HuH-7.5 (cell line): Measurements from ENCODE around the gene NDUFC1.

Experiments used
- DNase-seq: peaks from one replicate; pipeline ENCODE4 v3.0.0; 2011; ENCODE audit warnings: low spot score

The NDUFC1 gene

GRCh38 chr4:139247241-139247640 is 55.0 kb downstream of the NDUFC1 start:
- DNase-seq = no peak

DNA sequence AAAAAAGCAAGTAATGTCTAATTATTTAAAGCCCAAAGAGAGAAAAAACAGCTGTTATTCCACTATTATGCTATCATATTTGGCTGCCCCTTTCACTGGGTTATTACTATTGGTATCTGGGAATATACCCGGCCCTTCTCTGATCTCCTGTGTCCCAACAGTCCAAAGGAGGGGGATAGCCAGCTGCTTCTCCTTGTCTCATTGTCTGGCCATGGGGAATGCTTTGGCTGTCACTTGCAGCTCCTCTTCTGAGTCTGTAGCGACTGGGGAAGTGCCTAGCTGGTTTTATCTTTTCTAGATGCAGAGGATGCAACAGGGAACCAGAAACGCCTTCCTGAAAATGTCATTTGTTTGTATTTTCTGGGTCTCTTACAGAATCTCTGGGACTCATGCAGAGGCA is 56.1 kb downstream of the NDUFC1 start:
- DNase-seq = no peak

- no peak for DNase-seq
Measured at GRCh38 chr4:139245590-139245989, 56.7 kb downstream of the NDUFC1 start.

DNA sequence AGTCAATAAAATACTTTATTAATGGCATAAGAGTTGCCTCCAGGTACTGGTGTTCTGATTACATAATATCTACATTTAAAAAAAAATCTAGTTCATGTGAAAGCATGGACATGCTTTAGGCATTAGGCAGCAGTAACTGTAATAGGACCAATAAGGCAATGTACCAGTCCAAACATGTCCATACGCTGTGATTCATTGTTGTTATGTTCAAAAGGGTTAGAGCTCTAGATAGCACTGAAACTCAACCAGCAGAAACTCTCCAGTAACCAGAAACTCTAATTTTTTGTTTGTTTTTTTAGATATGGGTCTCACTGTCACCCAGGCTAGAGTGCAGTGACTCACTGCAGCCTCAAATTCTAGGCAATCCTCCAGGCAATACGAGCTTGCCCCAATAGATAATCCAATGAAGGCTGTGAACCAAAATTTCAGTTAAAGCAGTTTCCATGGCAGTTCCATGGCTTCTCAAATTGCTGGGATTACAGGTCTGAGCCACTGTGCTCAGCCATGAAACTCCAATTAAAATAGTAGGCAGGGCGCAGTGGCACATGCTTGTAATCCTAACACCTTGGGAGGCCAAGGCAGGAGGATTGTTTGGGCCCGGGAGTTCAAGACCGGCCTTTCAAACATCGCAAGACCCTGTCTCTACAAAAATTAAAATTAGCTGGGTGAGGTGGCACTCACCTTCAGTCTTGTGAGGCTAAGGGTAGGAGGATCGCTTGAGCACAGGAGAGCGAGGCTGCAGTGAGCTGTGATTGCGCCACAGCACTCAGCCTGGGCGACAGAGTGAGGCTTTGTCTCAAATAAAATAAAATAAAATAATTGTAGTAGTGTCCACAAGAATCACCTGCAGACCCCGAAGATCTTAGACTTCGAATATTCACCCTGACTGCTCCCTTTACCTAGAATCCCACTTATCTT is 58.6 kb downstream of the NDUFC1 start:
- DNase-seq = no peak

GRCh38 chr4:139242511-139243051 is 59.7 kb downstream of the NDUFC1 start:
- DNase-seq = no peak

DNA sequence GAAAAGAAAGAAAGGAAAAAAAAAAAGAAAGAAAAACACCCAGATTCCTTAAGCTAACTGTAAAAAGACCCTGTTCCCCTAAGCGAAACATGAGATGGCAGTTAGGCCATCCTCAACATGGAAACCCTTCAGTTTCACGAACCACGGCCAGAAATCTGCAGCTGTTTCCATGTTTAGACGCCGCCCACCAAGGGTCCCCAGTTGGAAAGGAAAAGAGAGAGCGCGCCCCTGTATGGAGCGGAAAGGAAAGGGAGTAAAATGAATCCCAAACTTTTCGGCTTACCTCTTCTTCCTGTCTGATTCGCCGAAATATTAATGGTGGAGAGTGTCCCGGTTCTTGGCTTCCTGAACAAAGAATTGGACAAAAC is 60.5 kb downstream of the NDUFC1 start:
- DNase-seq = no peak

DNA sequence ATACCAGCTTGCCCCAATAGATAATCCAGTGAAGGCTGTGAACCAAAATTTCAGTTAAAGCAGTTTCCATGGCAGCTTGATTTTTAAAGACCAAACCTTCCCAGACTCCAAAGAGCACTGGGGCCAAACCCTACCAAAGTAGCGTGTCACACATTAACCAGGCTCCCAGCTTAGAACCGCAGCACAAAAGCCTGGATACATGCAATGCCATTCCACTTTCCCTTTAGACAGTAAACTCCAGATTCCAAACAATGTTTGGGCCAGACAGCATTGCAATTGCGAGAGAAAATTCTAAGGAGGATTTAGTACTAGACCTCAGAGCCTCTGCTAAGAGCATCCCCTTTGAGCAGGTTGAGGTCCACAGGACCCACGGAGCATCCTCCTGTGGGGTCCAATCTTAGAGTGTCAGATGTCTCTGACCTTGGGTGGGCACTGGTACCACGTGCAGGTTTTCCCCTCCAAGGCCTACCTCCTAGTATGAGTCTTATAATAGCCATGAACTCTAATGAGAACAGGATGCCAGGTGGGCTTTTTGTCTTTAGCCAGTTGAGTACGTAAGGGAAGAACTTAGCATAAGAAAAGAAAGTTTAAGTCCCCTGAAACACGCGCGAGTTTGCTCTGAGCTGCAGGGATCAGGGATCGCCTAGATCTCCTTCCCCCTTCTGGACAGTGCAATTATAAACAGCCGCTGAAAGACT is 61.0 kb downstream of the NDUFC1 start:
- no peak for DNase-seq
